ENCODE results near the gene RPS6KL1.

RPS6KL1 gene

DNA sequence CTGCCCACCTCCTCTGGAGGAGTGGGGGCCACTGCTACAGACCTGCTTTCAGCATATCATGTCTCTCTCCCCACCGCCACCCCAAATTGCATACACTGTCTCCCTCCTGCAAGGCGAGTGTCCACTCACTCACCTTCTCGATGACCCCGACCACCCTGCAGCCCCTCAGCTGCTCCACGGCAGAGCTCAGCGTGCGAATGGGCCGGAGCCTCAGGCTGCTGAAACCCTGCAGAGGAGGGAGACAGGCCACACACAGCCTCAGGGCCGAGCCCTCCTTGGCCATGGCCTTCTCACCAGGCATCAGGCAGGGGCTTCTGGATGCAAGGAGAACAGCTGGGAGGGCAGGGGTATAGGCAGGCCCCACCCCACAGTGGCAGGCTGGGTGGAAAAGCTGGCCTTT is 4.7 kb downstream of the RPS6KL1 start:
- no peak for DNase-seq (ENCODE audit: low read depth)
- no peak overlapping the region for H3K4me3 ChIP-seq (ENCODE audit: low read depth, low read length)

DNA sequence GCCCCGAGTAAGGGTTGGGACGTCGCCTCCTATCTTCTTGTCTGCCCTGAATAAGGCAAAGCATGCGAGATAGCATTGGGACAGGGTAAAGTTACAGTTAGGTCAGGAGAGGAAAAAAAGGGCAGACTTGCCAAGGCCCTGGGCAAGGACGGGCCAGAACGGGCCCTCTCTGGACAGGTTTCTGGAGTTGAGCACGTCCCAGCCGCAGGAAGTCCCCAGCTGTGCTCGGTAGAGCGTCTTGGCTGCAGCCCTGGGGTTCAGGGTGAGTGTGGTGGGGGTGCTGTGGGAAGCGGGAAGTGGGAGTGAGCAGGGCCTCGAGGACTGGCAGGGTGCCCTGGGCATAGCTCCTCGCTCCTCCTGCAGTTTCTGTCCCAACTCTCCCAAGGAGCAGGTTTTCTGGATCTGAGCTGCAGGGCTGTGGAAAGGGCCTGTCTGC is 5.4 kb downstream of the RPS6KL1 start:
- no peak overlapping the region for H3K4me3 ChIP-seq (ENCODE audit: low read depth, low read length)
- DNase-seq (ENCODE audit: low read depth): no peak

DNA sequence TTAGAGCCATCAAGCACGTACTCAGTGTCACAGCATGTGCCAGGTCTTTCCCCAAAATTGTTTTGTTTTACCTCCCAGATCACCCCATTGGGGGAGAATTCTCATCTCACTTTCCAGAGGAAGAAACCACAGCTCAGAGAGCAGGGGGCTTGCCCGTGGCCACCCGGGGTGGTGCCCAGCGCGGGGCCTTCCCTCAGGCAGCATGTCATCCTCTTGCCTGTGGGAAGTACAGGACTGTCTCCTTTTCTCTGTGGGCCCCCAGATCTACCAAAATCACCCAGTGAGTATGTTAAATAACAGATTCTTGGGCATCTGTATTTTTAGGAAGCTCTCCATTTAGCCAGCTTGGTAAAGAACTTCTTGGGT is 5.9 kb downstream of the RPS6KL1 start:
- no peak overlapping the region for H3K4me3 ChIP-seq (ENCODE audit: low read depth, low read length)
- DNase-seq (ENCODE audit: low read depth): no peak

DNA sequence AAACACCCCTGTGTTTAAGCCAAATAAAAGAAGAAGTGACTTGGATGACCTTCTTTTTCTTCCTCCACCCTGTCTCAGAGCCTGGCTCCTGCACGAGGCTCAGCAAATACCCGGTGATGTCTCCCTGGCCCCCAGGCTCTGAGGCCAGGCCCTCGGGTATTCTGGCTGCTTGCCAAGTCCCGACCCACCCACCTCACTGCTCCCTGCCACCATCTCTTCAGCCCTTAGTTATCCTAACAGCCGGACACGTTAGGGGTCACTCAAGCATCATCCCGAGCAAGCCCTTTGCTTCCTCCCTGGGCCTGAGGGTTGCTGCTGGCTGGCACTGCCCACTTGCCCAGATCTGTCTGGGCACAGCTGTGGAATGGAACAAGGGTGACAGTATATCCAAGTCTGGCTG is 7.2 kb downstream of the RPS6KL1 start:
- H3K4me3 ChIP-seq (ENCODE audit: low read depth, low read length): no peak overlapping the region
- DNase-seq (ENCODE audit: low read depth): no peak

DNA sequence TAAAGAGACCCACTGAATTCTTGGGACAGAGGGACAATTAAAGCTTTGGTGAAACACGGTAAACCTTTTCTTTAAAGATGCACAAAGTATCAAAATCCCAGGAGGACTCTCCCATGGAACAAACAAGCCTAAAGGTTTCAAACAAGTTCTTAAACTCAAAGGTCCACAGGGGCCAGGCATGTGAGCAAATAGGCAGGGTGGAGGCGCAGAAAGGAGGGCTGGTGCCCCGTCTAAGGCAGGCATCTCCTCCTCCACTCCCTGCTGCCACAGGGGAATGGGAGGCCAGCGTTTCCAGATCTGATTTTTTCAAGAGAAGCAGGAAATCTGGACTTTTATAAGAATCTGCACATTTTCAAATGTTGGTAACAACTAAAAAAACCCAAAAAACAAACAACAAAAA is 7.6 kb downstream of the RPS6KL1 start:
- no peak for DNase-seq (ENCODE audit: low read depth)
- no peak overlapping the region for H3K4me3 ChIP-seq (ENCODE audit: low read depth, low read length)

DNA sequence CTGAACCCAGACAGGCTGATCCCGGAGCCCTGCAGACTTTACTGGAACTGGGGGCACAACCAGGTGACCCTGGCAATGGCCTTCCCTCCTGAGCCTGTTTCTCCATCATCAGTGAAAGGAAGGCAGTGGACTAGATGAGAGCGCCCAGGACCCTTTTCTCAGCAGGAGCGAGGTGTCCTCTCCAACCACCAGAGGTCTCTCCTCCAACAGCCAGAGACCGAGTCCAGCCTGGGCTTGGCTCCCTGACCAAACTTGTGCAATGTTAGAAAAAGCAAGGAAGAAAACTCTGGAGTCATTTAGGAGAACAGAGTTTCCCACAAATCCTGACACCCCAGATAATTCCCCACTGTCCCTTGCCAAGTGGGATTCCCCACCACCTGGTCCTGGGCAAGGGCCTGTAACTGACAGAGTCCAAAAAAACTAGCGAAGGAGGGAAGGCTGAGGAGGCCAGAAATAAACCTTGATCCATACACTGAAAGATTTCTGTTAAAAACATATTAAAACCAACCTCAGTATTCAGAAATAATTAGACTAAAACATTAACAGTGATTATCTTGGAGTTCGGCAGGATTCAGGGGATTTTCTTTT is 9.0 kb downstream of the RPS6KL1 start:
- DNase-seq (ENCODE audit: low read depth): no peak
- H3K4me3 ChIP-seq (ENCODE audit: low read depth, low read length): no peak overlapping the region

GRCh38 chr14:74913393-74913910 is 9.6 kb downstream of the RPS6KL1 start:
- H3K4me3 ChIP-seq (ENCODE audit: low read depth, low read length): no peak overlapping the region
- DNase-seq (ENCODE audit: low read depth): no peak

DNA sequence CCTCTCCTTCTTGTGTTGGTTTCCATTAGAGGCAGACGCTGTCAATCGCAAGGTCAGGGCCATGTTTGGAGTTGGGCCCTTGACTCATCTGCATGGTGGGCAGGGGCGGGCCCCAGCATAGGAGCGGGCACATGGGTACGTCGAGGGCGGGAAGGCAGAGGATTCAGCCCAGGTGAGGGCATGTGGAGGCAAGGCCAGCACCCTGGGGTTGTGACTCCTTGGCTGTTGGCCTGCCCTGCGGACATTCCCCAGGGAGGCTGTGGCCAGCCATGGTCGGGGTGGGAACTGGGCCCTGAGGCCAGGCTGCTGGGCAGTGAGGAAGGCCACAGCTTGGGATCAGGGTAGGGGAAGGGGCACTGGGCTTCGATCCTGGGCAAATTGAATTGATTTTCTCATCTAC is 10.3 kb downstream of the RPS6KL1 start:
- no peak for DNase-seq (ENCODE audit: low read depth)
- H3K4me3 ChIP-seq (ENCODE audit: low read depth, low read length): no peak overlapping the region

DNA sequence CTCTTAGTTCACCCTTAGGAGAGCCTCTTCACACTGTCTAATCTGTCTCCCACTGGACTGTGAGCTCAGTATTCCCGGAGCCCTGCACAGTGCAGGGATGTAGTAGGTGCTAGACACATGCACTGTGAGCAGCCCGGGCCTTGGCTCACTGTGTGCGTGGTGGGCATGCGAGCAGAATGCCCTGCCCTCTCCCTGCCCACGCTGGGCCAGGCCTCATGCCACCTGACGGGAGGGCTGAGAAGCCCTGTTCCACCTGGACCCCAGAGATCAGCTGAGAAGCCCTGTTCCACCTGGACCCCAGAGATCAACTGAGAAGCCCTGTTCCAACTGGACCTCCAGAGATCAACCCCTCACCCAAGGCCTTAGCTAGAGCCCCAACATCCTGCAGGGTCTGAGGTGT is 10.9 kb downstream of the RPS6KL1 start:
- H3K4me3 ChIP-seq (ENCODE audit: low read depth, low read length): no peak overlapping the region

DNA sequence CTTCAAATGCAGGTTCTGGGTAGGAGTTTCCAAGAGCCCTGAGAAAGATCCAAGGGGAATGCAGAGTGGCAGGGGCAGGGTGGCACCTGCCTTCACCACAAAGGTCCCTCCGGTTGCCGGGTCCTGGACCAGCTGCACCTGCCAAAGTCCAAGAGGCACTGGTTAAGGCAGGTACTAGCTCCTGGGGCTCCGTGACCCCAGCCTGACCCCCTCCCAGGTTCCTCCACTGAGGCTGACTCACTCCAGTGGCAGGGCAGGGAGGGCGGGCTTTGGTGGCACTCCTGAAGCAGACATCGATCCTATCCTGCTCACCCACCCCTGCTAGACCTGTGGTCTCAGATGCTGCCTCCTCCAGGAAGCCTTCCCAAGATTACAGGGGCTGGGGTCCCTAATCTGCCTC is 11.4 kb downstream of the RPS6KL1 start:
- no peak for DNase-seq (ENCODE audit: low read depth)
- H3K4me3 ChIP-seq (ENCODE audit: low read depth, low read length): no peak overlapping the region

More for the DNA sequence above, 10.9 kb downstream of the RPS6KL1 start:
- no peak for DNase-seq (ENCODE audit: low read depth)

- H3K4me3 ChIP-seq (ENCODE audit: low read depth, low read length): no peak overlapping the region
- DNase-seq (ENCODE audit: low read depth): no peak
Observed at GRCh38 chr14:74911221-74911620, 11.8 kb downstream of the RPS6KL1 start.

GRCh38 chr14:74910556-74910955 is 12.5 kb downstream of the RPS6KL1 start:
- H3K4me3 ChIP-seq (ENCODE audit: low read depth, low read length): no peak overlapping the region
- DNase-seq (ENCODE audit: low read depth): no peak

DNA sequence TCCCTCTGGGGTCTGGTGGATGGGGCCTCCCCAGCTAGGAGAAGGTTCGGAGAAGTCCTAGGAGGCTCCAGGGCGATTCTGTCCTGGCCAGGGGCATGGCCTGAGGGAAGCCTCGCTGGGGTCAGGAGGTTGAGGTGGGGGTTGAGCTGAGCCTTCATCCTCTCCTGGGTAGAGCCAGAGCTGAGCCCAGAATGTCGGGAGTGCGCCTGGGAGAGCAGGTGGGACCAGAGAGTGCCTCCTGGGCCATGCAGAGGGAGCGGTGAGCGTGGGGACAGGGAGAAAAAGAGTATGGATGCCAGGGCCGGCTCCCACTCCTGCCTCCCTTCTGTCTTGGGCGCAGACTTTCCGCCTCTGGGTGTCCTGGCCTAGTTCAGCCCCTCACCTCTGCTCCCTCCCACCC is 13.1 kb downstream of the RPS6KL1 start:
- no peak for DNase-seq (ENCODE audit: low read depth)
- H3K4me3 ChIP-seq (ENCODE audit: low read depth, low read length): no peak overlapping the region

GRCh38 chr14:74909501-74909900 is 13.6 kb downstream of the RPS6KL1 start:
- H3K4me3 ChIP-seq (ENCODE audit: low read depth, low read length): no peak overlapping the region
- no peak for DNase-seq (ENCODE audit: low read depth)

GRCh38 chr14:74908861-74909341 is 14.2 kb downstream of the RPS6KL1 start:
- no peak overlapping the region for H3K4me3 ChIP-seq (ENCODE audit: low read depth, low read length)
- no peak for DNase-seq (ENCODE audit: low read depth)

DNA sequence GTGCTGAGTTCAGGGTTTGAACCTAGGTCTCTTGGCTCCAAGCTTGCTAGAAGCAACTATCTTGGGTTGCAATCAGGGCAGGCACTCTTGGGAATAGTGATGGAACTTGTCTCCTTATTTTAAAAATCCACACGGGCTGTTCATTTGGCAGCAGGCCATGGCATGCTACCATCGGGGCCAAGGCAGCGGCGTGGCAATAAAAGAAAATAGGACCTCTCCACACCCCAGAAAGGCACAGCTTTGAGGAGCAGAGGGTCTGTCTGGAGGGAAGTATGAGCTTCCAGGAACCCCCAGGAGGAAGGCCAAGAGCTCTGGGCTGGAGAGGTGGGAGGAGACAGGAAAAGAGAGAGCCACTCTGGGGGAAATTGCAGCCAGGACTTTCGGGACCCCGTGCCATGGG is 15.3 kb downstream of the RPS6KL1 start:
- no peak for DNase-seq (ENCODE audit: low read depth)
- H3K4me3 ChIP-seq (ENCODE audit: low read depth, low read length): no peak overlapping the region

GRCh38 chr14:74906925-74907521 is 16.0 kb downstream of the RPS6KL1 start:
- no peak for DNase-seq (ENCODE audit: low read depth)
- H3K4me3 ChIP-seq (ENCODE audit: low read depth, low read length): no peak overlapping the region

- H3K4me3 ChIP-seq (ENCODE audit: low read depth, low read length): no peak overlapping the region
- DNase-seq (ENCODE audit: low read depth): no peak
Observed at GRCh38 chr14:74905595-74906142, 17.4 kb downstream of the RPS6KL1 start.

DNA sequence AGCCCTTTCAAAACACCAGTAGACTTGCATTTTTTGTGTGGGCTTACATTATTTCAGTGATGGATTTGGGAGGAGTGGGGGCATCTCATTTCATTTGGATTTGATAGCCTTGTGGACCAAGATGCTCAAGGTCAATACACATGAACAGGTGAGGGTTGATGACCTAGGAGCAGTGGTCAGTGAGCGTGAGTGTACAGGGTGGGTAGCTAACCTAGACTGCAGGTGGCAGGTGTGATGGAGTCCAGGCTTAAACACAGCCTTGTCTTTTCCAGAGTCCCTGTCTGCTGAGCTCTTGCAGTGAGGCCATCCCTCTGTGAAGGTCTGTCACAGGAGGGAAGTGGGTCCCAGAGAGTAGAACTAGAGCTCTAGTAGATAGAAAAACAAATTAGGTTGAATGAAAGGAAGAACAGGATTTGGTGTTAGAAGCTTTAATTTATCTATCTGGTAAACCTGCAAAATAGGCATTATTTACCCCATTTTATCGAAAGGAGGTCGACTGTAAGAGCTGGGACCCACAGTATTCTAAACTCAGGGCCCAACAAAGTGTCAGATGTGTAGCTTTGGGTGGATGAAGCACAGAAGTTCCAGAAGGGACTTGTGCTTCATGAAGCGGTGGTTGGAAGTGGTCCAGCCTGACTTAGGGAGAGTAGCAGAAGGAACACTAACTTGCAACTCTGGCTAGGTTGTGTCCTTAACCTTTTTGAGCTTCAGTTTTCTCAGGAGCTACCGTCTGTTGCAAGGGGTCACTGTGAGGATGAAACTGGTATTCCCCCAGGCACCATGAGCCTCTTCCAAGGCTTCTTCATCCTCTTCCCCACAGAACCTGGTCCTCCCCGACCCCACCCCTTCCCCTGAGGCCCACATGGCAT is 18.2 kb downstream of the RPS6KL1 start:
- no peak overlapping the region for H3K4me3 ChIP-seq (ENCODE audit: low read depth, low read length)
- DNase-seq (ENCODE audit: low read depth): no peak
